Epithelial cell of esophagus (primary cell): ENCODE data around the gene GPR89A.
"Not testable (repeated sequence)": the region's sequence is repeated elsewhere in the genome, so short reads cannot be mapped to it uniquely, and the experiment has no call there.

Experiments
- DNase-seq: peaks from one replicate; pipeline ENCODE4 v3.0.0; 2010; ENCODE audit warnings: low read depth
- H3K4me3 ChIP-seq: 2 replicates; pipeline ENCODE4 v1.5.1; 2011; ENCODE audit warnings: mild to moderate bottlenecking, low read length, control low read depth
- TF ChIP-seq, protein P1 (sequence below): IDR thresholded peaks from 2 replicates; pipeline ENCODE4 v1.5.1; 2011; ENCODE audit warnings: low read depth, mild to moderate bottlenecking, low read length, control low read depth, inconsistent platforms; ENCODE audit not compliant: insufficient read depth; ENCODE audit errors: missing control alignments

GPR89A gene

DNA sequence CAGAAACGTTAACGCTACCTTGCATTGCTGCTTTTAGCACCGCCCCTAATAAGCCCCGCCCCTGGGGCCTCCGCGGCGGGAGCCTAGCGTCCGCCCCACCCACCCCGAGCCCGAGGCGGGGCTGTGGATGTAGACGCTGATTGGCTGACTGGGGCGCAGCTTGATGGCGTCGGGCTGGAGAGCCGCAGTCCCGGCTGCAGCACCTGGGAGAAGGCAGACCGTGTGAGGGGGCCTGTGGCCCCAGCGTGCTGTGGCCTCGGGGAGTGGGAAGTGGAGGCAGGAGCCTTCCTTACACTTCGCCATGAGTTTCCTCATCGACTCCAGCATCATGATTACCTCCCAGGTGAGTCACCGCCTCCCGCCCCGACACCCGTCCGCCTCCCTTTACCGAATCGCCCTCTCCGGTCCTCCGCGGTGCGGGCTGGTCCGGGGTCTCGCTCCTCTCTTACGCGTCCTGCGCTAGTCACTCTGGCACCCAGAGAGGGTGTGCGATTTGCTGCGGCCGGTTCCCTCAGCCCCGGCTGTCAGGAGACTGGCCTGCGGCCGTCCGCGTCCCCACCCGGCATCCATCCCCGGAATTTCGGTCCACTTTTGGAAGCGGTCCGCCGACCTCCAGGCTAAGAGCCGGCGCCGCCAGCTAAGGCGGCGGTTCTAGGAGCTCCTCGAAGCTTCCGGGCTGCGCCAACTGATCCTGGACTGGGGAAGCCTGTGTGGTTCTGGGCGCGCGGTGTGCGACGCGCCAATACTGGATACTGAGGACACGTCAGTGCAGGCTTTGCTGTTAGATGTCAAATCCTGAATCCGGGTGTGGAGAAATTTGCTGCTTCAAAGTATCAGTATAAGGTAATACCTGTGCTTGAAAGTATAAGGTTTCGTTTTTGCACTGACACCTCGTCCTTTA is at the start of gene GPR89A:
Gene GPR89A (plus strand): TSS at position 156 of the 901 bp plus-strand sequence. CDS start 146 bp downstream, at position 302.
- peak within 1 kb of the TSS; percentile 70 for H3K4me3 ChIP-seq
- DNase-seq = peak; percentile 95

DNA sequence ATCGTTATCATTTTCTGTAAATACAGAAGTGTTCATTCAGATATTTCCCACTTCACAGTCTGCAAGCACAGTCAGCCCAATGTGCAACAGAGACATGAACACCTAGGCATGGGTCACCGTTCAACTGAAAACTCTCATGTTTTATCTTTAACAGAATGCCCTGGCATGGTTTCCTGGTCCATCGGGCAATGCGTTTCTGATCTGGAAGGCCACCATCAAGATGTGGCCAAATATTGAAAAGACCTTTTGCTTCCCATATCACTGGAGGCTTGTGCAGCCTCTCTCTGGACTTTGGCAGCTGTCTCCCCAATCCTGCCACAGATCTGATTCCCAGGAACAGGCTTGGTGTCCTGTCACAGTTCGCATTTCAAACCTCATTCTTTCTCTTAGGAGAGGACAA is 21.0 kb upstream of the GPR89A start:
- H3K4me3 ChIP-seq, DNase-seq: not testable (repeated sequence)

DNA sequence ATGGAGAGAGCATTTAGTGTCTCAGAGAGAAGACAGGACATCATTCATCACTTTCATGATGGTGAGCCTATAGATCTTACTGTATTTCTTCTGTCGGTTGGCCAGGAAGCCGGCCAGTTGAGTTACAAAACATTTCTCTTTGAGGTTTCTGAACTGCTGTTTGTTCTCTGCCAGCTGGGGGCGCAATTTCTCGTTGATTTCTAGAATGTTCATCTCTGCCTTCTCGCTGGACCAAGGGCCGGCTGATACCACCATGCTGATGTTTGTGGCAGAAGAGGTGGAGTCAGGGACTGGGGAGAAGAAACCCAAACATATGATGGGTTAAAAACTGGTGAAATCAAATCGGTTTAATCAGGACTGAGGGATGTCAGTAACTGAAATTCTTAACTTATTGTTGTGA is 17.0 kb upstream of the GPR89A start:
- not testable (repeated sequence) for DNase-seq, H3K4me3 ChIP-seq

DNA sequence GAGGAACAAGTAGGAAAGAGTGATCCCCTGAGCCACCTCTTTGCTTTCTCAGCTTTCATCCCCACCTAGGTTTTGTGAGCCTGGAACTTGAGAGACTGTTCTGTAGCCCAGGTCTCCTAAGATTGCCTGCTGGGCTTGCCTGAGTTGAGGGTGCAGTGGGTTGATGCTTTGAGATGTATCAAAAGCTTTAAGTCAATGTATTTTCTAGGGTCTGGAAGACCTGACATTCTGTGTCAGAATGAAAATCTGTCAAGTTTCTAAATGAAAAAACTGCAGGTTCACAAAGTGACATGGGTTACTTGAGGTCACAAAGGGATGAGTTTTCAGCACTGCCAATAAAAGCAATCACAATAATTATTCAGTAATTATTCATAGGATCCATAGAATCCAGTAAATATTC is 15.4 kb upstream of the GPR89A start:
- not testable (repeated sequence) for DNase-seq, H3K4me3 ChIP-seq

DNA sequence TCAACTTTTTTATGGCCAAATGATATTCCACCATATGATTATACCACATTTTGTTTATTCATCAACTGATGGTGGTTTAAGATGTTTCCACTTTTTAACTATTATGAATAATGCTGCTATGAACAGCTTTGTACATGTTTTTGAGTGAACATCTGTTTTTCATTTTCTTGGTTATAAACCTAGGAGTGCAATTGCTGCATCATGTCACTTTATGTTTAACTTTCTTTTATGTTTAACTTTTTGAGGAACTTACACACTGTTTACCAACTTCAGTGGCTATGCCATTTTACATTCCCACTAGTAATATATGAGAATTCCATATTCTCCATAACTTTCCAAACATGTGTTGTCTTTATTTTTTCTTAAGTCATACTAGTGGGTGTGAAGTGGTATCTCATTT is 12.4 kb upstream of the GPR89A start:
- not testable (repeated sequence) for H3K4me3 ChIP-seq, DNase-seq

DNA sequence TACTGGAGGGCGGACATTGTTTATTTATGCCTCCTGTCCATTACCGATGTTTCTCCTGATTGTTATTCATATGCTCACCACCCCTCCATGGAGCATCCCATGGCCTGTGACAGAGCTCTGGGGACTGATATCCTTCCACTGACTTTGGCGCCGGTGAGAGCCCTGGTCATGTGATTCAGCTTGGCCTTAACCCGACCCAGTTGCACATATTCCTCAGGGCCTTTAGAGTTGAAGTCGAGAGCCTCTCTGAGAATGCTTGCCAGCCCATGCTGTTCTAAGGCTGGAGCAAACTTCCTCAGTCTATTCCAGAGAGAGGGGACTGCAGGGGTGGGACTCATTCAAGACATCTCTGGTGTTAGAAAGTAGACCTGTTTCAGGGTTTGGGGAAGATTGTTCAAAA is 11.6 kb upstream of the GPR89A start:
- not testable (repeated sequence) for DNase-seq, H3K4me3 ChIP-seq

DNA sequence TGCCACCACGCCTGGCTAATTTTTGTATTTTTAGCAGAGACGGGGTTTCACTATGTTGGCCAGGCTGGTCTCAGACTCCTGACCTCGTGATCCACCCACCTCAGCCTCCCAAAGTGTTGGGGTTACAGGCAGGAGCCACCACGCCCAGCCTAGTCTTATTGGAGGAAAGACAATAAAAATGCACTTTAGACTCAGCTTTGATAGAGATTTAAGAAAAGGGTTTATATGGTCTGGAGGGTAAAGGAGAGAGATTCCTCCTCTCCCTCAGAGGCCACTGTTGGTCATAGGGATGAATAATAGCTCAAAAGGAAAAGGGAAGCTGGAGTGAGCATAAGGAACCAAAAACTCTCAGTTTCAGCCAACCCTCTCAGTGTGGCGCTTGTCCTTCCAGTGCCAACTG is 8.4 kb upstream of the GPR89A start:
- H3K4me3 ChIP-seq, DNase-seq: not testable (repeated sequence)

DNA sequence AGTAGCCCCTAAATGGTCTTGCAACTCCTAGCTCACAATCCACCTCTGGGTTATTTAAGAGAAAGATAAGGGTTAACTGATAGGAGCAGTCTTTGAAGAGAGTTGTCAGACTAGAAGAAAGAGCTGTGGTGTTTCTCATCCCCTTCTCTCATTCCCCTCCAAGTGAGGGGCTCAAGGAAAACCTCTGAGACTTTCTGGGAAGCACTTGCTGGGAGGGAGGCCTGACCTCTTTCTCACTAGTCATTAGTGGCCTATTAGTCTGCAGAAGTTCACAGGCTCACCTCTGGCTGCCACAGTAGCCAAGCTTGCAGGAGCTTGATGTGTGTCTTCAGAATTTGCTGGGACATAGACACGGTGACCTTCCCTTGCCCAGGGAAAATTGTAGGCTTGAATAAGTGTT is 6.2 kb upstream of the GPR89A start:
- H3K4me3 ChIP-seq = no peak overlapping the region
- no peak for DNase-seq
- TF ChIP-seq, protein P1, sequence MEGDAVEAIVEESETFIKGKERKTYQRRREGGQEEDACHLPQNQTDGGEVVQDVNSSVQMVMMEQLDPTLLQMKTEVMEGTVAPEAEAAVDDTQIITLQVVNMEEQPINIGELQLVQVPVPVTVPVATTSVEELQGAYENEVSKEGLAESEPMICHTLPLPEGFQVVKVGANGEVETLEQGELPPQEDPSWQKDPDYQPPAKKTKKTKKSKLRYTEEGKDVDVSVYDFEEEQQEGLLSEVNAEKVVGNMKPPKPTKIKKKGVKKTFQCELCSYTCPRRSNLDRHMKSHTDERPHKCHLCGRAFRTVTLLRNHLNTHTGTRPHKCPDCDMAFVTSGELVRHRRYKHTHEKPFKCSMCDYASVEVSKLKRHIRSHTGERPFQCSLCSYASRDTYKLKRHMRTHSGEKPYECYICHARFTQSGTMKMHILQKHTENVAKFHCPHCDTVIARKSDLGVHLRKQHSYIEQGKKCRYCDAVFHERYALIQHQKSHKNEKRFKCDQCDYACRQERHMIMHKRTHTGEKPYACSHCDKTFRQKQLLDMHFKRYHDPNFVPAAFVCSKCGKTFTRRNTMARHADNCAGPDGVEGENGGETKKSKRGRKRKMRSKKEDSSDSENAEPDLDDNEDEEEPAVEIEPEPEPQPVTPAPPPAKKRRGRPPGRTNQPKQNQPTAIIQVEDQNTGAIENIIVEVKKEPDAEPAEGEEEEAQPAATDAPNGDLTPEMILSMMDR = no peak

DNA sequence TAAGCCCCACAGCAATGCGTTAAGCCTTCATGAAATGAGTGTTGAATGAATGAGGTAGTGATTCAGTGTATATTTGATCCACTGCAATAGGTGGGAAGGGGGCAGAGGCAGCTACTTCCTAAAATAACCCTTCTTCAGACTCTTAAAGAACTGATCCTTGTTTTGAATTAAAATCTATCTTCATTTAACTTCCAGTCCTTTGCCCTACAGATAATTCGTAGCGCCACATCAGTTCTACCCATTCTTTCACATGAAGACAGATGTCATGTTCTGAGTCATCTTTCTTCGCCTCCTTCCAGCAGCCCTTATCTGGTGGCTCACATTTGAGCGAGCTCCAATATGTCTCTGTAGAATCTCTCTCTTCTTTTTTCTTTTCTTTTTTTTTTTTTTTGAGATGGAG is 948 bp upstream of the GPR89A start:
- H3K4me3 ChIP-seq, DNase-seq: not testable (repeated sequence)

DNA sequence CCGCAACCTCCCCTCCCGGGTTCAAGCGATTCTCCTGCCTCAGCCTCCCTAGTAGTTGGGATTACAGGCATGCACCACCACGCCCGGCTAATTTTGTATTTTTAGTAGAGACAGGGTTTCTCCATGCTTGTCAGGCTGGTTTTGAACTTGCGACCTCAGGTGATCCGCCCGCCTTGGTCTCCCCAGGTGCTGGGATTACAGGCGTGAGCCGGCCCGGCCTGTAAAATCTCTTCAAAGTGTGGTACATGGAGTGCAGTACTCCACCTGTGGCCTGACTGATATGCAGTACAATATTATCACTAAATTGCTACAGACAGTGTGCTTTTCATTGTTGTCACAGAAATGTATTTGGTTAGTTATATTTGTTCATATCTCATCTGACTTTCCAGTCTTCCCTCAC is 499 bp upstream of the GPR89A start:
- not testable (repeated sequence) for H3K4me3 ChIP-seq, DNase-seq

DNA sequence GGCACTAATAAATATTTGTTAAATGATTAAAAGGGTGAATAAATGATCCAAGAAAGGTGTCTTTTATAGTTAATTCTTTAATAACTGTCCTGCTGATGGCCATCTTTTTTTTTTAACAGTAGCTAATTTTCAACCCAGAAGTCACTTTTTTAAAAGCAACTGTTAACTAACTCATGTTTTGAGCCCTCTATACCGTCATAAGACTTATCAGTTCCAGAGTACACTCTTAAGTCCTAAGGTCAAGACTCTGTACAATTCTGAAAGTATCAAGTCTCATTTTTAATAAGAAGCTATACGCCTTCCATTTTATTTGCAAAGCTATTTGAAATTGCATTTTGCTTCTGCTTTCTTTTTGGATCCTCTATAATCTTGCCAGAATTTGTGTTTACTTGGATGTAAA is 3.0 kb downstream of the GPR89A start:
- not testable (repeated sequence) for DNase-seq, H3K4me3 ChIP-seq

DNA sequence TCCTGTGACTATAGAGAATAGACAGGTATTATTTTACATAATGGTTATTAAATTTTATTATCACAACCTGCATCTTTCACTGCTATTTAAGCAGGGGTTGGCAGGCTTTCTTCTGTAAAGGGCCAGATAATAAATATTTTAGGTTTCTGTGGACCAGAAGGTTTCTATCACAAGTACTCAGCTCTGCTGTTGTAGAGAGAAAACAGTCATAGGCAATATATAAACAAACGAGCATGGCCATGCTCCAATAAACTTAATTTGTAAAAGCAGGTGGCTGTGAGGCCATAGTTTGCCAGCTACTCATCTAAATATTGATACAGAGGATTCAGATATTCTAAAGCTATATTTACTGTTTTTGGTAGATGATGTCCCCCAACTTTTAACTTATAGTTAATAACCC is 12.3 kb downstream of the GPR89A start:
- H3K4me3 ChIP-seq, DNase-seq: not testable (repeated sequence)

DNA sequence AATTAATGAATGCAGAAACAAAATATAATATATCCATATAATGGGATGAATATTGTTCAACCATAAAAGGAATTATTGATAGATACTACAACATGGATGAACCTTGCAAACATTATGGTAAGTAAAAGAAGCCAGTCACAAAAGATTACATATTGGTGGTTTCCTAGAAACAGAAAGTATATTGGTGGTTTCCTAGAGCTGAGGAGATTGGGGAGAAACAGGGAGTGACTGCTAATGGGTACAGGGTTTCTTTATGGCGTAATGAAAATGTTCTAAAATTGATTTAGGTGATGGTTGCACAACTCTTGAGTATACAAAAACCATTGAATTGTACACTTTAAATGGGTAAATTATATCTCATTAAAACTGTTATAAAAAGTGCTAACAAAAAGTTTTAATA is 14.4 kb downstream of the GPR89A start:
- not testable (repeated sequence) for DNase-seq, H3K4me3 ChIP-seq

DNA sequence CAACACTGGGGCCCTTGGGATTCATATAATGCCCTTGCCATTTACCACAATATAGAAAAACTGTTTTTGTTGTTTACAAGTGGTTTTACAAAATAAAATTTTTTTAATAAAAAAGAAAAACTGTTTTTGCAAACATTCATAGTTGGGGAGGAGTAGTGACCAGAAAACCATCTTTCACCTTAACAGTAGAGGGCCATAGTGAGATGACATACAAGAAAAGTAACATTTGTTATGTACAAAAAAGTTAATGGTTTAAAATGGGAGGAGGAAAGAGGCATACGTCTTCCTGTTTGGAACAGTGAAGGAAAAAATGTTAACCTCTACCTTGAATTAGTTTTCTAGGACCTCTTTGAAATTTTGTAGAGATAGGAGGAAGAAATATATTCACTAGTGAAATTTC is 28.4 kb downstream of the GPR89A start:
- H3K4me3 ChIP-seq, DNase-seq: not testable (repeated sequence)

DNA sequence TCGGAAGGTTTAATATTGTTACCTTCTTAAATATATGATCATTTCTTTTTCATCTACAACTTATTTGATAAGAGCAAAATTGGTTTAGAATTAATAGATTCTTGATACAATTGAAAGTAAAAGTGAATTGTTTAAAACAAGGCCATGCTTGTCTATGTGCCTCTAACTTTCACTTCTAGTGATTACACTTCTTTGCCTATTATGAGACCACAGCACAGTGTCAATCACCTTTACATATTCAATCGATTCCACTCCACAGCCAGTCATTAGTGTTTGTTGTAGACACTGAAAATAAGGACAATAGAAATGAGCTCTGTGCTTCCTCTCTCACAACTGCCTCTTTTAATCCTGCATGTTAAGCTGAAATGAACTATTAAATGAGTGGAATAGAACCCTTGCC is 34.1 kb downstream of the GPR89A start:
- H3K4me3 ChIP-seq, DNase-seq: not testable (repeated sequence)

DNA sequence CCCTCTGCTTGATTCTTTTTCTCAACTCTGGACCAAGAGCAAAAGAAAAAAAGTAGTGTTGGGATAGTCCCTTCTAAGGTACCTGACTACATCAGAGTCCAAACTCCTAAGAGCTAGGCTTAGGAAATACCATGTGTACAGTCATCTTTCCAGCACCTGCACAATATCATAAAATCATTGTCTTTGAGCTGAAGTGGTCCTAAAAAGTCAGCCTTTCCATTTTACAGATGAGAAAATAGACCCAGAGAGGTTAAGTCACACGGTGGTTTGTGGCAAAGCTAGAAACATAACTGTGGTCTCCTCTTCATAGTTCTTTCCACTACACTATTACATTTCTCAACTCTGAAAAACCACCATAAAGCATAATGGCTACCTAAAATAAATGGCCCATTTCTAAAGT is 36.2 kb downstream of the GPR89A start:
- H3K4me3 ChIP-seq, DNase-seq: not testable (repeated sequence)

DNA sequence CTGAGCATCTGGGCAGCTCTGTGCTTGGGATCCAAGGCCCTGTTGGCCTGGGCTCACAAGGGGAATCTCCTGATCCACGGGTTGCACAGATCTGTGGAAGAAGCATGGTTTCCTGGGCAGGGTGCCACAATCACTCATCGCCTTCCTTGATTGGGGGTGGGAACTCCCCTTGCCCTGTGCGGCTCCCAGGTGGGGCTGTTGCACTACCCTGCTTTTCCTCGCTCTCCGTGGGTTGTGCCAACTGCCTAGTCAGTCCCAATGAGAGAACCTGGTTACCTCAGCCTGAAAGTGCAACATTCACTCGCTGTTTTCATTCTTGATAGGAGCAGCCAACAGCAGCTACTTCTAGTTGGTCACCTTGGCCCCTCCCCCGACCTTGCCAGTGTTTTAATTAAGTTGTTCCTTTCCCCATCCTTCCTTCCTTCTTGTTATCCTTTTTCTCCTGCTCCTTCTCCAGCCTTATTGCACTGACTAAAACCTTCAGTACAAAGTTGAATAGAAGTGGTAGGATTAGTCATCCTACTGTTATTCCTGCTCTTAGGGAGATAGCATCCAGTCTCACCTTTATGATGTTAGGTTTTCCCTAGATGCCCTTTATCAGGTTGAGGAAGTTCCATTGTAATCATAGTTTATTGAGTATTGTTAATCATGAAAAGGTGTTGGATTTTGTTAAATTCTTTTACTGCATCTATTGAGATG is 48.6 kb downstream of the GPR89A start:
- peak; percentile 21 for DNase-seq
- H3K4me3 ChIP-seq = not testable (repeated sequence)

DNA sequence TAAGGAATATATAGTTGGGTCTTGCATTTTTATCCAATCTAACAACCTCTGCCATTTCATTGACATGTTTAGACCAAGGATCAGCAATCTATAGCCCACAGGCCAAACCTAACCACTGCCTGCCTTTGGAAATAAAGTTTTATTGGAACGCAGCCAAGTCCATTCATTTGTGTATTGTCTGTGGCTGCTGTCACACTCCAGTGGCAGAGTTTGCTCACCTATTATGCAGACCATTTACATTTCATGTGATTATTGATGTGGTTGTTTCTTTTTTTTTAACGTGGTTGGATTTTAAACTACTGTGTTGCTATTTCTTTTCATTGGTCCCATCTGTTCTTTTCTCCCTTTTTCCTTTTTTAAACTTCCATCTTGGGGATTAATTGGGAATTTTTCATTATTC is 54.7 kb downstream of the GPR89A start:
- peak; percentile 2 for DNase-seq
- H3K4me3 ChIP-seq = not testable (repeated sequence)

DNA sequence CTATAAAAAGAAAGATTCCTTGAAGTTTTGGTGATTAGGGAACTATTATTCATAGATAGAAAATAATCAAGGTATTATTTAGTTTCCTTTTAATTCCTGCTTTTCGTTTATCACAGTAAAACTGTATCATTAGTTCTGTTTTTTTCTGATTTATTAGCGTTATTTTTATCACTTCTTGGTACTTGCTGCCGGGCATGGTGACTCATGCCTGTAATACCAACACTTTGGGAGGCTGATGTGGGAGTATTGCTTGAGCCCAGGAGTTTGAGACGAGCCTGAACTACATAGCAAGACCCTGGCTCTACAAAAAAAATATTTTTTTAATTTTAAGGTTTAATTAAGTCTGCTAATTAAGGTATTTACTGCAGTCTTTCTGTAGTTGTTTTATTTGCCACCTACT is 57.2 kb downstream of the GPR89A start:
- H3K4me3 ChIP-seq = not testable (repeated sequence)
- DNase-seq = peak; percentile 18
